HCT116 (cell line): ENCODE measurements around the gene DDR2.

Experiments
- CTCF ChIP-seq, 3 experiments: fragments of 200-600 bp in 1 of 3; sonication (generic) in 1 of 3; IDR thresholded peaks in 2 of 3; conservative IDR thresholded peaks in 1 of 3; 2 replicates each; pipeline ENCODE4 v1.5.1; 2012 to 2017; ENCODE audit warnings: low read depth in 2 of 3, low read length in 2 of 3, antibody characterized with exemption in 1 of 3, borderline replicate concordance in 1 of 3, control low read depth in 1 of 3, mild to moderate bottlenecking in 1 of 3, mixed read lengths in 1 of 3, mixed run types in 1 of 3, moderate library complexity in 1 of 3; ENCODE audit not compliant: insufficient read depth in 1 of 3
- MAX ChIP-seq: IDR thresholded peaks from 2 replicates; pipeline ENCODE4 v1.6.1; 2012
- POLR2A ChIP-seq: IDR thresholded peaks from 2 replicates; pipeline ENCODE4 v1.7.0; 2011; ENCODE audit warnings: borderline replicate concordance; ENCODE audit not compliant: insufficient read depth, insufficient read length; ENCODE audit errors: extremely low read depth
- SP1 ChIP-seq: IDR thresholded peaks from 2 replicates; pipeline ENCODE4 v1.6.1; 2012; ENCODE audit warnings: low read depth

- TF ChIP-seq POLR2A (no peak), CTCF (IDR thresholded peaks at IDR 0.05 in 2 of 3, conservative IDR thresholded peaks at IDR 0.05 in 1 of 3; ENCODE audit: borderline replicate concordance in 1 of 3, insufficient read depth in 1 of 3, low read depth in 2 of 3, low read length in 2 of 3) (no peak), SP1 (no peak), MAX (no peak)
Observed at GRCh38 chr1:162772571-162773154, 140.4 kb downstream of the DDR2 start.
